MM.1S (cell line): ENCODE results near the gene UXT.

ENCODE experiments used
- CTCF ChIP-seq: fragments of 300-600 bp; sonication (generic); IDR thresholded peaks from 2 replicates; pipeline ENCODE4 v1.5.1; 2016; ENCODE audit warnings: antibody characterized with exemption, low read length, mixed read lengths
- EZH2 ChIP-seq: fragments of 300-600 bp; sonication (generic); optimal IDR thresholded peaks from 2 replicates; pipeline ENCODE3; 2017; ENCODE audit warnings: low read depth, mild to moderate bottlenecking, antibody characterized with exemption, low read length, mixed read lengths
- EZH2phosphoT487 ChIP-seq: fragments of 300-600 bp; sonication (generic); IDR thresholded peaks from 2 replicates; pipeline ENCODE4 v1.6.1; 2018; ENCODE audit warnings: antibody characterized with exemption, low read length

- TF ChIP-seq CTCF (no peak), EZH2phosphoT487 (no peak), EZH2 (no peak)
These were observed 21.3 kb downstream of the UXT start for GRCh38 chrX:47637546-47638195.
